GM18505 (cell line): ENCODE measurements around the gene UBQLNL.

Source experiments
- ATAC-seq: cut with Tn5 transposase; IDR thresholded peaks from one replicate; pipeline ENCODE4 v1.9.1; 2021; ENCODE audit not compliant: unreplicated experiment
- POLR2A ChIP-seq: IDR thresholded peaks from 4 replicates; pipeline ENCODE4 v1.6.1; 2011; ENCODE audit warnings: borderline replicate concordance; ENCODE audit not compliant: insufficient read depth, insufficient read length; ENCODE audit errors: extremely low read depth

Gene UBQLNL

DNA sequence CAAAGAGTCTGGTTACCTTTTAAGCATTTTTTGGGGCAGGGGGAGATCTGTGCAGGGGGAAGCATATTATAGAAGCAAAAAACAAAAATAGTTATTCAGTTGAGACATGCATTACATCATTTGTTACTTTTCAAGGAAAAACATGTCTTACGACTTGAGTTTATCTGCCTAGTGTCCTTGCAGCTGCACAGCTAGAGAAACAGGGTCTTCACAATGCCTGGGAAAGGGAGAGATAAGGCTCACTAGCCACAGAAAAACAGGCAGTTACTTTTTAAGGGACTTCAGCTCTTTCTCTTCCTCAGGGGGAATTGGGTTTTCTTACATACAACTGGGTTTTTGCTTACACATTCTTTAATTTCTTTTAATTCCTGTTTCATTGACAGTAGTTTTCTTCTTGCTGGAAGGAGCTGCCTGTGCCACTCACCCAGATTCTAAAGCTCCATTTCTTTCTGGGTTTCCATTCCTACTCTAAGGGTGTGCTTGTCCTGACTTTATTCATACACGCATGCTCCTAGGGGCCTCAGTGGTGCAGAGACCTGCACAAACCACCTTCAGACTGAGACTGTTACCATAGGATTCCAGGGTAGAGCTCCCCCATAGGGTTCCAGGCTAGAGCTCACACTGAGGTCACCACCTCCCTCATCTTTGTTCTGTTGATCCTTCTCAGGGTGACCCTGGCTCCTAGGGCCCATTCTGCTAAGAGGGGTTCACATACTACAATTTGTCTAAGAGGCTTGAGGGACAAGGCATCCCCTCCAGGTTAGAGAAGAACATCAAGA lies 14.7 kb upstream of the UBQLNL start:
- TF ChIP-seq POLR2A: no peak
- no peak for ATAC-seq

DNA sequence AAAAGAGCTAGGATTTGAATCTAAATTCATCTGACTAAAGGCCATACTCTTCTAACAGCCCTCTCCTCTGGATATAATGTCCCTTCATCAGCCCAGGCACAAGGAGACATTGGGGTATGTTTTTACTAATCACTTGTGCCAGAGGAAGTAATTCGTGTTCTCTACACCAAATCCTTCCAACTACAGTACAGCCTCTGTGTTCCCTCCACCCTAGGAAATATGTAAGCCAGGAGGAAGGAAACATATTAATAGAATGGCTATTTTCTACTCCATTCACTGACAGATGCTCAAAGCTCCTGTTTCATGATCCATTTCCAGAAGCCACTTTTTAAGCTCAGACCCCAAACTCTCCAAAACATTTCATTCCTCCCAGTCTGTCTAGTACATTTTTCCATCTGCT lies 12.0 kb upstream of the UBQLNL start:
- no peak for ATAC-seq

DNA sequence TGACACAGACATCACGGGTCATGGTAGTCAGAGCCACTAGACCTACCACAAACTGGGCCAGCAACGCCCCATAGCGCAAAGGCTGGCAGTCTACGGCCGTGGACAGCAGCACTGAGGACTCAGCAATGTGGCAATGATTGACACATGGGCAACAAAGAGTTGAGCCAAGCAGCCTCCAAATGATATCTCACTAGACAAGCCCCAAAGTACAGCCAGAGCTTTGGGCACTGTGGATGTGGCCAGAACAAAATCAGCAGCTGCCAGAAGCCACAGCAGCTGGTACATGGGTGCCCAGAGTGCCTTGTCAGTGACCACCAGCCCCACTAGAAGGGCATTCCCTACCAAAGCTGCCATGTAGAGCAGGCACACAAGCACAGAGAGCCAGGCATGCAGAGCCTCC lies 11.2 kb upstream of the UBQLNL start:
- no peak for TF ChIP-seq POLR2A
- no peak for ATAC-seq

More for the DNA sequence above, 12.0 kb upstream of the UBQLNL start:
- TF ChIP-seq POLR2A: no peak

DNA sequence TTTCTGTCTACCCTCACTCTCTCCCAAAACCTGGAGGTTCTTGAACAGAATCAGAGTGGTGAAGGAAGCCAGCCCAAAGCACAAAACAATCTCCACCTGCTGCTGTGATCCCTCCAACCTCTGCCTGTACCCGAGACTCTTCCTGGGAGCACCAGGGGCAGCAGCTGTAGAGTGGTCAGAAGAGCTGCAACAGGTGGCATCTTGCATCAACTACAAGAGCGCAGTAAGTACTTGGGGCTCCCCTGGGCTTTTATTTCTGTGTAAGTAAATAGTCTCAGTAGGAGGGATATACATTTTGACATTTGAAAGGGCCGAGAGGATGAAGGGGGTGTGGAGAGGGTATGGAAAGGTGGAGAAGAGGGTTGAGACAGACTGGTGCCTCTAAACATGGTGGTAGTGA lies 8.3 kb upstream of the UBQLNL start:
- ATAC-seq: no peak
- no peak for TF ChIP-seq POLR2A

DNA sequence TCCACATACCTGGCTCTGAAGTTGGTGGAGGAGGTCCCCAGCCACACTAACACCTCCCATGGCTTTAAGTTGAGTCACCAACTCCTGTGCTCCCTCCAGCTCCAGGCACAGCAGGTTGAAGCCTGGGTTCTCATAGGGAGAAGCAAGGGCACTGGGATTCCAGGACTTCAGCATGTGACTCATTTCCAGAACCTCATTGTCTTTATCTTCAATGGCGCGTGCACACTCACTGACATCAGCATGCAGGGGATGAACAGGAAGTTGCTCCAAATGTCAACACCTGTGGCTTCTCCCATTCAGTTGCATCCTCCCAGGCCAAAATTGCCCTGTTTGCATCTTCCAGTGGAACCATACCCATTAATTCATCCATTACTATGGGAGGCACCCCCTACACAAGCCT lies 5.8 kb upstream of the UBQLNL start:
- no peak for TF ChIP-seq POLR2A
- no peak for ATAC-seq

DNA sequence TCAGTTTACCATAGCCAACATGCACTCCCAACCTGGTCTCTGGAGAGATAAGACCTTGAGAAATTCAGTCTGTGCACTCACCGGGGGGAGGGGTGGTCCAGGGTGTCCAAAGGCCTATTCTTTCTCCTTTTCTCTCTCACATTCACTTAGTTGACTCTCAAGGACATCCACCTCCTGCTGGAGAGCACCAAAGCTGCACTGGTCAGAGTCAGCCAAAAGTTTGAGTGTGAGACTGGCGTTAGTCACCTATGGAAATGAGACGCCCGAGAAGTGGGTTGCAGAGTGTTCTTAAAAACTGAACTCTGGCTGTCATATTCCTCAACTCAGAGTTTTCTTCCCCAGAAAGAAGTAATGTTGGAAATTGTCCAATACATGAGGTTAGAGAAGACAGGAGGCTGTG lies 5.0 kb upstream of the UBQLNL start:
- TF ChIP-seq POLR2A: no peak

DNA sequence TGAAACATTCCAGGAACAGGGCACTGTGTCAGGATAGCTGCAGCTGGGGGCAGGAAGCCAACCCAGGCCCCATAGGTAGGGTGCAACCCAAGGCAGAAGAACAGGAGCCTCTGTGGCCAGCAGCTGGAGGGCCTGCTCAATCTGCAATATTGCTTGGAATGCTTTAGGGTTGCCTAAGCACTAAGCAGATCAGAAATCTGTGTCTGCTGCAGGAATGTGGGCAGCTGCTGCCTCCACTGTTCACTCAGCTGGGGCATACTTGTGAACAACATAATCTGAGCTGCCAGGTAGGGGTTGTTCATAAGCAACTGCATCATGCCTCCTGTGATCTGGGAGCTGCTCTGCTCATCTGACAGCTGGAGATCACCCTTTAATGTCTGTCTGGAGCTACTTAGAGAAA lies 1.7 kb downstream of the UBQLNL start:
- no peak for TF ChIP-seq POLR2A
- ATAC-seq: no peak

More for the DNA sequence above, 5.0 kb upstream of the UBQLNL start:
- ATAC-seq: no peak

DNA sequence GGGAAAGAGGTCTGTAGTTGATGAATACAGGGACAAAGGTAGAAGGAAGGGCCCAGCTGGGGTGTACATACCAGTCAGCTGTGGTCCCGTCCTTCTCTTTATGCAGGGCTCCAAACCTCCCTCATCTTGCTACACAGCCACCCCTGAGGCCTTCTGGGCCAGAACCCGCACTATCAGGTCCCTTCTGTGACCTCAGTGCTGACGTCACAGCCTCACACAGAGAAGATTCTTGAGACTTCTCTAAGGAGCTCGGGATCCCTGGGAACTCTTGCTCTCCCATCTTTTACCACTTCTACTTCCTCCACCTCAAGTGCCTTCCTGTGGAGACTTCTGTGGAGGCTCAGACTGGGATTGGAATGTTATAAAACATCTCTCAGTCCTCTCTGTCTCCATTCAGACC lies 6.7 kb downstream of the UBQLNL start, which contains the start of gene UBQLN3:
TSS of gene UBQLN3 (minus strand) at position 155 of the 400 bp plus-strand sequence. CDS start 399 bp downstream, outside the sequence.
- ATAC-seq: no peak
- no peak for TF ChIP-seq POLR2A

DNA sequence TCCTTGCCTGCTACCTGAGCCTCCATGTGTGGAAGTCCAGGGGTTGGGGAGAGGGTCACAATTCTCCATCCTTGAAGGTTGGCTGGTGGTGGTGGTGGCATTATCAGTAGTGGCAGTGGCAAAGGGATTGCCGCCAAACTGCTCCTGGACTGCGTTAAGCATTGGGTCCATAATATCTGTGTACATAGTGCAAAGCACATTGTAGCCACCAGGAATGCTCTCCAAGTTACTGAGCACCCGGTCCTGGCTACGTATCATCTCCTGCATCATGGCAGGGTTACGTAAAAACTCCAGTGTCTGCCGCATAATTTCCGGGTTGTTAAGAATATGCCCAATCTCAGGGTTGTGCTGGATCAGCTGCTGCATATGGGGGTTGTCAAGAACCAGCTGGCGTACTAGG lies 7.9 kb downstream of the UBQLNL start:
- TF ChIP-seq POLR2A: no peak
- no peak for ATAC-seq

DNA sequence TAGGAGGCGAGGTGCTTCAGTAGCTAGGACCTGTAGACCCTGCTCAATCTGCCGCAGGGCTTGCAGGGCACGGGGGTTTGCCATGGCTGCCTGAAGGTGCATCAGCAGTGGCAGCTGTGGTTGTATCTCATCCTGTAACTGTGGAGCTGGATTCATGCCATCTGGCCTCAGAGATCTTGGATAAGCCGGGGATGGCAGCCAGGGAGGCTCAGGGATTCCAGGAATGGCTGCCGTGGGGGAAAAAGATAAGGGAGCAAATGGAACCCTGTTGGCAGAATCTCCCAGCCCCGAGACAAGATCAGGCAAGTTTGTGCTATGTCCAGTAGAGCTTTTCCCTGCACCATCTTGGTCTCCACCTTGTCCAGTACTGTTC lies 8.6 kb downstream of the UBQLNL start:
- TF ChIP-seq POLR2A: no peak
- no peak for ATAC-seq

DNA sequence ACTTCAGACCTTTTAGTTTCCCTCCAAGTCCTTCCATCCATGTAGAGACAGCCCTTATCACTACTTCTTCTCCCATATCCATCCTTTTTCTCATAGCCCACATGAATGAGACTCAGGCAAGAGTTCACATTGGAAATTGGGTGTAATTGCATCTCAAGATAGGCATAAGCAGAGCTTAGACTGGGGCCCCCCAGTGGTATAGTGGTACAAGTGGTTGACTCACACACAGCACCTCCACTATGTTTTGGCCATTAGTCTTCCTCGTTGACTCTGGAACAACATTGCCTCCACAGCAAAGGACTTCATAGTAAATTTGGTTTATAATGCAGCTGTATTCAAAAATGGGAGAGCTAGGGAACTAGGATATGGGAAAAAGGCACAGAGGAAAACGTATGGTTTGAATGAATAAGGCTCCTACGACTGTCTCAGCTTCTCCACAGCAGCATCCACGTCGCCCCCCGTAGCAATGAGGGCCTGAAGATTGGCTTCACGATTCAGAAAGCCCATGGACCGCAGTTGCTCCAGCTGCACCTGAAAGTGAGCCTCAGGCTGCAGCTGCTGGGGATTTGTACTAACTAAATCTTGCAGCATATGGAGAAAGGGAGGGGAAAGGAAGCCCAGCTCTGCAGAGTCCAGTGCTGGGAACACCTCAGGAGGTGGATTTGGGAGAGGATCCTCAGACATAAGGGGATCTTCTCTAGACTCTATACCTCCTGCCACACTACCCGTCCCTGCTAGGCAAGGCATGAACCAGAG lies 9.1 kb downstream of the UBQLNL start:
- ATAC-seq: no peak

DNA sequence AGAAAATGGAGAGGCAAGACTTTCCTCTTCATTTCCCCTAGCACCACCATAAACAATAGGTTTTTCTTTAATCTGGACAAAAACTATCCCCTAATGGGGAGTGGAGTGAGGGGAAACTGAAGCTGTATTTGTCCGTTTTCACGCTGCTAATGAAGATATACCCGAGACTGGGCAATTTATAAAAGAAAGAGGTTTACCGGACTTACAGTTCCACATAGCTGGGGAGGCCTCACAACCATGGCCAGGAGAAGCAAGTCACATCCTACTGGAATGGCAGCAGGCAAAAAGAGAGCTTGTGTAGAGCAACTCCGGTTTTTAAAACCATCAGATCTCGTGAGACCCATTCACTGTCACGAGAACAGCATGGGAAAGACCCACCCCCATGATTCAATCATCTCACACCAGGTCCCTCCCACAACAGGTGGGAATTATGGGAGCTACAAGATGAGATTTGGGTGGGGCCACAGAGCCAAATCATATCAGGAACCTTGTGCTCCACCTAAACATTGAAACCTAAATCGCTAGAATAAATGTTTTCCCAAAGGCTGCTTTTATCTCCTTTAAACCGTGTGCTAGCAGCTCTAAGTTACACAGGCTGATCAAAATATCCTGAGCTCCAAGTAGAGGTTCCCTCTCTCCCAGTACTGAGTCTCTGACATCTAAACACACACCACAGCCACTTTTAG lies 11.0 kb downstream of the UBQLNL start:
- no peak for TF ChIP-seq POLR2A
- no peak for ATAC-seq

More for the DNA sequence above, 9.1 kb downstream of the UBQLNL start:
- TF ChIP-seq POLR2A: no peak

DNA sequence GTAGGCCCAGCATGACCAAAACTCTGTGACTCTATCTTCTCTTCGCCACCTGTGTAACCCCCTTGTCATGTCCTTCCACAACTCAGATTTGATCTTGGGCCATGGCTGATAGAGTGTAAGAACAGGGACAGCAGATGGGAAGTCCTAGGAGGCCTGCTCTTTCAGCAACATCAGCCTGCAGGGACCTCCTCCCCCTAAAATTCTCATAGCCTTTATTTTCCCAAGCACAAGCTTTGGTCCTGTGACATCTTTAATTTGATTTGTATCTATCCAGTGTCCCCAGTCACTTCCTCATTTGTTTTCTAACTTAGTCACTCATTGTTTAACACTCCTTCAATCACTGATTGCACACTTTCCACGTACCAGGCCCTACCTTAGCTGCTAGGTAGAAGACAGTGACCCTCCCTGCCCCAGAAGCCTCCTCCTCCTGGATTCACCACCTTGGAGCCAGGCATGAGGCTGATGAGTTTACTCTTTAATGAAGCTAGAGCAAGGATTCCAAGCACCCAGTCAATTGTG lies 12.0 kb downstream of the UBQLNL start:
- no peak for TF ChIP-seq POLR2A
- ATAC-seq: no peak
